H9 (cell line): ENCODE data around the gene MINDY4. TPM values are rescaled to one million over a fixed set of nuclear protein-coding genes. Genes with fewer than 3 reads are reported as not detected.

Source experiments
- DNase-seq: peaks from one replicate; pipeline ENCODE4 v3.0.0-alpha.2; 2017
- H2AFZ ChIP-seq: one replicate; pipeline ENCODE4 v1.6.1; 2013; ENCODE audit warnings: mild to moderate bottlenecking, low read length, control low read depth, moderate library complexity
- H2AK5ac ChIP-seq: 2 replicates; pipeline ENCODE4 v1.6.1; 2013; ENCODE audit warnings: low read length, control low read depth, mixed read lengths; ENCODE audit not compliant: insufficient read length
- H2BK120ac ChIP-seq: one replicate; pipeline ENCODE4 v1.6.1; 2013; ENCODE audit warnings: low read depth, mild to moderate bottlenecking, low read length, control low read depth, inconsistent platforms; ENCODE audit not compliant: poor library complexity, severe bottlenecking
- H2BK12ac ChIP-seq: 2 replicates; pipeline ENCODE4 v1.6.1; 2013; ENCODE audit warnings: low read length, control low read depth, mixed read lengths, low read depth; ENCODE audit not compliant: insufficient read length
- H2BK15ac ChIP-seq: 2 replicates; pipeline ENCODE4 v1.6.1; 2013; ENCODE audit warnings: low read depth, low read length, control low read depth
- H2BK20ac ChIP-seq: one replicate; pipeline ENCODE4 v1.6.1; 2013; ENCODE audit warnings: low read depth, mild to moderate bottlenecking, low read length, control low read depth, inconsistent platforms; ENCODE audit not compliant: poor library complexity, severe bottlenecking
- H2BK5ac ChIP-seq: 2 replicates; pipeline ENCODE4 v1.6.1; 2013; ENCODE audit warnings: low read length, control low read depth, mixed read lengths; ENCODE audit not compliant: insufficient read length
- H3K14ac ChIP-seq: 2 replicates; pipeline ENCODE4 v1.6.1; 2013; ENCODE audit warnings: low read length, control low read depth; ENCODE audit not compliant: insufficient read depth
- H3K18ac ChIP-seq: 2 replicates; pipeline ENCODE4 v1.6.1; 2013; ENCODE audit warnings: low read depth, mild to moderate bottlenecking, mixed read lengths, low read length, control low read depth; ENCODE audit not compliant: insufficient read length
- H3K23ac ChIP-seq: 2 replicates; pipeline ENCODE4 v1.6.1; 2013; ENCODE audit warnings: low read length, control low read depth, mixed read lengths, low read depth; ENCODE audit not compliant: insufficient read length
- H3K23me2 ChIP-seq: 2 replicates; pipeline ENCODE4 v1.6.1; 2013; ENCODE audit warnings: low read depth, mild to moderate bottlenecking, mixed read lengths, low read length, control low read depth; ENCODE audit not compliant: insufficient read length, poor library complexity, severe bottlenecking
- H3K27ac ChIP-seq: 2 replicates; pipeline ENCODE4 v1.5.1; 2013; ENCODE audit warnings: low read length, control low read depth, mixed read lengths, low read depth; ENCODE audit not compliant: insufficient read length
- H3K27me3 ChIP-seq: 2 replicates; pipeline ENCODE4 v1.6.1; 2013; ENCODE audit warnings: low read length, control low read depth, inconsistent platforms; ENCODE audit not compliant: insufficient read depth
- H3K4ac ChIP-seq: 2 replicates; pipeline ENCODE4 v1.6.1; 2013; ENCODE audit warnings: low read depth, mild to moderate bottlenecking, control low read depth, inconsistent platforms, low read length, moderate library complexity
- H3K4me1 ChIP-seq: 2 replicates; pipeline ENCODE4 v1.6.1; 2013; ENCODE audit warnings: low read length, control low read depth, inconsistent platforms; ENCODE audit not compliant: insufficient read depth
- H3K4me2 ChIP-seq: 2 replicates; pipeline ENCODE4 v1.6.1; 2013; ENCODE audit warnings: low read length, control low read depth, mixed read lengths; ENCODE audit not compliant: insufficient read length, insufficient read depth
- H3K56ac ChIP-seq: 2 replicates; pipeline ENCODE4 v1.6.1; 2013; ENCODE audit warnings: low read depth, mild to moderate bottlenecking, mixed read lengths, low read length, control low read depth; ENCODE audit not compliant: insufficient read length
- H3K79me1 ChIP-seq: 2 replicates; pipeline ENCODE4 v1.6.1; 2013; ENCODE audit warnings: low read depth, mild to moderate bottlenecking, moderate library complexity, low read length, control low read depth, inconsistent platforms; ENCODE audit not compliant: insufficient read depth, poor library complexity, severe bottlenecking
- H3K79me2 ChIP-seq: 2 replicates; pipeline ENCODE4 v1.6.1; 2013; ENCODE audit warnings: low read length, control low read depth, inconsistent platforms; ENCODE audit not compliant: insufficient read depth
- H3K9ac ChIP-seq: 2 replicates; pipeline ENCODE4 v1.6.1; 2013; ENCODE audit warnings: low read length, control low read depth, mixed read lengths; ENCODE audit not compliant: insufficient read length; ENCODE audit errors: extremely low read depth
- H3K9me3 ChIP-seq: one replicate; pipeline ENCODE4 v1.6.1; 2013; ENCODE audit warnings: low read depth, low read length, inconsistent platforms; ENCODE audit not compliant: control insufficient read depth
- H3T11ph ChIP-seq: one replicate; pipeline ENCODE4 v1.6.1; 2013; ENCODE audit warnings: mild to moderate bottlenecking, low read length, control low read depth, inconsistent platforms
- H4K20me1 ChIP-seq: one replicate; pipeline ENCODE4 v1.6.1; 2013; ENCODE audit not compliant: control insufficient read depth, insufficient read length, insufficient read depth
- H4K5ac ChIP-seq: 2 replicates; pipeline ENCODE4 v1.6.1; 2013; ENCODE audit warnings: low read depth, mild to moderate bottlenecking, mixed read lengths, low read length, control low read depth; ENCODE audit not compliant: insufficient read length
- H4K8ac ChIP-seq: replicated peaks from 2 replicates; pipeline ENCODE4 v1.6.1; 2013; ENCODE audit warnings: low read length, control low read depth, mixed read lengths, low read depth; ENCODE audit not compliant: insufficient read length
- H4K91ac ChIP-seq: 2 replicates; pipeline ENCODE4 v1.6.1; 2013; ENCODE audit warnings: low read depth, mild to moderate bottlenecking, moderate library complexity, mixed read lengths, low read length, control low read depth; ENCODE audit not compliant: insufficient read length
- H3K27ac Mint-ChIP-seq, 3 experiments: 2 replicates in 2 of 3; 3 replicates in 1 of 3; pipeline ENCODE4 v1.8.0; 2020 to 2021; ENCODE audit warnings: mixed read lengths in 3 of 3, mild to moderate bottlenecking in 1 of 3, moderate library complexity in 1 of 3
- H3K27me3 Mint-ChIP-seq: 2 replicates; pipeline ENCODE4 v1.8.0; 2021; ENCODE audit warnings: low read depth, mild to moderate bottlenecking, moderate library complexity, mixed read lengths
- H3K36me3 Mint-ChIP-seq, 3 experiments: 2 replicates in 2 of 3; 3 replicates in 1 of 3; pipeline ENCODE4 v1.8.0; 2020 to 2021; ENCODE audit warnings: low read depth in 3 of 3, mixed read lengths in 3 of 3; ENCODE audit not compliant: insufficient read depth in 1 of 3
- H3K4me1 Mint-ChIP-seq, 2 experiments: 2 replicates each; pipeline ENCODE4 v1.8.0; 2020; ENCODE audit warnings: mixed read lengths in 2 of 2
- H3K4me3 Mint-ChIP-seq, 2 experiments: 2 replicates in 1 of 2; 3 replicates in 1 of 2; pipeline ENCODE4 v1.8.0; 2020 to 2021; ENCODE audit warnings: mild to moderate bottlenecking in 2 of 2, mixed read lengths in 2 of 2, moderate library complexity in 1 of 2
- H3K9me3 Mint-ChIP-seq, 2 experiments: 2 replicates in 1 of 2; 3 replicates in 1 of 2; pipeline ENCODE4 v1.8.0; 2020; ENCODE audit warnings: mild to moderate bottlenecking in 2 of 2, mixed read lengths in 2 of 2, moderate library complexity in 1 of 2
- WGBS: extraction: QIAGEN DNeasy Blood & Tissue Kit; methylation state at CpG from one replicate; pipeline ENCODE4 v1.1.7; 2013; ENCODE audit warnings: missing lambda C conversion rate, low lambda C conversion rate, mixed read lengths; ENCODE audit not compliant: insufficient read length; ENCODE audit errors: extremely low coverage; 5-methylcytosine and 5-hydroxymethylcytosine counted together
- total RNA-seq: library from RNA; stranded (reverse); gene quantifications from 2 replicates; pipeline ENCODE4 v1.2.1, GENCODE V29; 2021
- TF ChIP-seq, protein P1 (sequence below): fragments of 200-600 bp; sonication (generic); conservative IDR thresholded peaks from 3 replicates; pipeline ENCODE4 v1.8.0; 2021; ENCODE audit warnings: antibody characterized with exemption, mild to moderate bottlenecking

The MINDY4 gene
- total RNA-seq, 1 experiment from 2014 or later, result 3.1 TPM

DNA sequence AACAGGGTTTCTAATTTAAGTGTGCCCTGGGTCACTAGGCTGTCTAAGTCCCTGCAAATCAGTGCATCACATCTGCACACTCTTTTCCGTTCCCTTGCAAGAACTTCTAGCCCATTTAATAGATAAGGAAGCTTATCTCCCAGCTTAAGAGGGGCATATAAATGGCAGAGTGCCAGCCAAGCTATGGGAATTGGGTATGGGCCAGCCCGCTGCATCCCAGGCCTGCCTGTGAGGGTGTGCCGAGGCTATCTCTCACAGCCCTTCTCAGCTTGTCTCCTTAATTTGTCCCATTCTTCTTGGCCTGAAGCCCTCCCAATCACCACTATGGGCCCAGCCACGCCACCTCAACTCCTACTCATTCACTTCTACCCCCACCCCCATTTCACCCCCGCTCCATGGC lies 155.1 kb downstream of the MINDY4 start:
- no peak for DNase-seq

More for the DNA sequence above, 155.1 kb downstream of the MINDY4 start:
- Histone ChIP-seq H3K9ac (no peak overlapping the region), H3K56ac (no peak overlapping the region), H4K20me1 (no peaks in the 10 kb centered on the region), H3K27me3 (no peaks in the 10 kb centered on the region), H3K18ac (no peak overlapping the region), H3K4me1 (no peaks in the 10 kb centered on the region), H3T11ph (no peak overlapping the region), H4K5ac (no peak overlapping the region), H3K79me2 (no peaks in the 10 kb centered on the region), H2BK5ac (no peak overlapping the region), H3K4me2 (no peak overlapping the region), H3K4ac (no peak overlapping the region), H3K9me3 (no peaks in the 10 kb centered on the region), H2AK5ac (no peak overlapping the region), H3K23ac (no peak overlapping the region), H3K14ac (no peak overlapping the region), H4K91ac (no peak overlapping the region), H3K79me1 (no peaks in the 10 kb centered on the region), H4K8ac (no peak overlapping the region), H2BK120ac (no peak overlapping the region), H3K23me2 (no peaks in the 10 kb centered on the region), H3K27ac (no peak overlapping the region), H2BK20ac (no peak overlapping the region), H2AFZ (no peak overlapping the region), H2BK12ac (no peak overlapping the region), H2BK15ac (no peak overlapping the region)
- no peak overlapping the region for H3K4me3 Mint-ChIP-seq
- H3K9me3 Mint-ChIP-seq, result no peaks in the 10 kb centered on the region; a peak in 1 of 5 replicates
- TF ChIP-seq, protein P1, sequence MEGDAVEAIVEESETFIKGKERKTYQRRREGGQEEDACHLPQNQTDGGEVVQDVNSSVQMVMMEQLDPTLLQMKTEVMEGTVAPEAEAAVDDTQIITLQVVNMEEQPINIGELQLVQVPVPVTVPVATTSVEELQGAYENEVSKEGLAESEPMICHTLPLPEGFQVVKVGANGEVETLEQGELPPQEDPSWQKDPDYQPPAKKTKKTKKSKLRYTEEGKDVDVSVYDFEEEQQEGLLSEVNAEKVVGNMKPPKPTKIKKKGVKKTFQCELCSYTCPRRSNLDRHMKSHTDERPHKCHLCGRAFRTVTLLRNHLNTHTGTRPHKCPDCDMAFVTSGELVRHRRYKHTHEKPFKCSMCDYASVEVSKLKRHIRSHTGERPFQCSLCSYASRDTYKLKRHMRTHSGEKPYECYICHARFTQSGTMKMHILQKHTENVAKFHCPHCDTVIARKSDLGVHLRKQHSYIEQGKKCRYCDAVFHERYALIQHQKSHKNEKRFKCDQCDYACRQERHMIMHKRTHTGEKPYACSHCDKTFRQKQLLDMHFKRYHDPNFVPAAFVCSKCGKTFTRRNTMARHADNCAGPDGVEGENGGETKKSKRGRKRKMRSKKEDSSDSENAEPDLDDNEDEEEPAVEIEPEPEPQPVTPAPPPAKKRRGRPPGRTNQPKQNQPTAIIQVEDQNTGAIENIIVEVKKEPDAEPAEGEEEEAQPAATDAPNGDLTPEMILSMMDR, result no peak
- peaks cover 42% of the 10 kb centered on the region for H3K27me3 Mint-ChIP-seq
- peaks cover 0 to 3% of the 10 kb centered on the region in 2 experiments; a peak in 2 of 4 replicates for H3K4me1 Mint-ChIP-seq
- no peak overlapping the region for H3K27ac Mint-ChIP-seq
- H3K36me3 Mint-ChIP-seq, result no peaks in the 10 kb centered on the region
- no CpG with 5 or more reads among the region's 5 CpGs for WGBS
